ENCODE results near the gene CPSF7.
"Not testable (repeated sequence)": the region's sequence is repeated elsewhere in the genome, so short reads cannot be mapped to it uniquely, and the experiment has no call there.

Gene CPSF7

DNA sequence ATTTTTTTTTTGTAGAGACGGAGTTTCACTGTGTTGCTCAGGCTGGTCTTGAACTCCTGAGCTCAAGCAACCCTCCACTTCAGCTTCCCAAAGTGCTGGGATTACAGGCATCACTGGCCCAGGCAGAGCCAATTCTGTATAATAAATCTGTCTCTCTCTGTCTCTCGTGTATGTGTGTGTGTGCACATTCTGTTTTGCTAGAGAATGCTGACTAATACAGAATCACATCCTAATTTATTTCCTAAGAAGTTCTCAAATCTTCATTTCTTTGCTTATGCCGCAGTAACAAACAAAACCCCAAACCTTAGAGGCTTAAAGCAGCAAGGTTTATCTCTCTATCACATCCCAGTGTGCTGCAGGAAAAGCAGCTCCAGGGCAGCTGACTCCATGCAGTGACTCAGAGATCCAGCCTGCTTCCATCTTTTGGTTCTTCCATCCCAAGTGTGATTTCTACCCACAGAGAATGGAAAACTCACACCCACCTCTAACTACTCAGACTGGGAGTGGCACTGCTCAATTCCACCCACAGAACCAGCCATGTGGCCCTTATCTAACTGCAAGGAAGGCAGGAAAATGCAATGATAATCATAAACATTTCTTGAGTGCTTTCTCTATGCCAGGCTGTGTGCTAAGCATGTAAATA is 43.7 kb upstream of the CPSF7 start:
- DNase-seq (ENCODE audit: low read depth) = no peak
- TF ChIP-seq, protein P1, sequence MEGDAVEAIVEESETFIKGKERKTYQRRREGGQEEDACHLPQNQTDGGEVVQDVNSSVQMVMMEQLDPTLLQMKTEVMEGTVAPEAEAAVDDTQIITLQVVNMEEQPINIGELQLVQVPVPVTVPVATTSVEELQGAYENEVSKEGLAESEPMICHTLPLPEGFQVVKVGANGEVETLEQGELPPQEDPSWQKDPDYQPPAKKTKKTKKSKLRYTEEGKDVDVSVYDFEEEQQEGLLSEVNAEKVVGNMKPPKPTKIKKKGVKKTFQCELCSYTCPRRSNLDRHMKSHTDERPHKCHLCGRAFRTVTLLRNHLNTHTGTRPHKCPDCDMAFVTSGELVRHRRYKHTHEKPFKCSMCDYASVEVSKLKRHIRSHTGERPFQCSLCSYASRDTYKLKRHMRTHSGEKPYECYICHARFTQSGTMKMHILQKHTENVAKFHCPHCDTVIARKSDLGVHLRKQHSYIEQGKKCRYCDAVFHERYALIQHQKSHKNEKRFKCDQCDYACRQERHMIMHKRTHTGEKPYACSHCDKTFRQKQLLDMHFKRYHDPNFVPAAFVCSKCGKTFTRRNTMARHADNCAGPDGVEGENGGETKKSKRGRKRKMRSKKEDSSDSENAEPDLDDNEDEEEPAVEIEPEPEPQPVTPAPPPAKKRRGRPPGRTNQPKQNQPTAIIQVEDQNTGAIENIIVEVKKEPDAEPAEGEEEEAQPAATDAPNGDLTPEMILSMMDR (conservative IDR thresholded peaks at IDR 0.05; ENCODE audit: low read depth, low read length) = no peak

DNA sequence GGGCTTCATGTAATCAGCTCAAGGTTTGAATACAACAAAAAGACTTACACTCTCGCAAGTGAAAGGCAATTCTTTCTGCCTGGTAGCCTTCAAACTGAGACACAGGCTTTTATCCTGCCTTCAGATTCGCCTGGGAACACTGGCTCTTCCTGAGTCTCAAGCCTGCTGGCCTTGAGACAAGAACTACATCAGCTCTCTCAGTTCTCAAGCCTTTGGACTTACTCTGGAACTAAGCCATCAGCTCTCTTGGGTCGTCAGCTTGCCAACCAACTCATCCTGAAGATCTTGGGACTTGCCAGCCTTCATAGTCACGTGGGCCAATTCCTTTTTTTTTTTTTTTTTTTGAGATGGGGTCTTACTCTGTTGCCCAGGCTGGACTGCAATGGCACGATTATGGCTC is 43.1 kb upstream of the CPSF7 start:
- no peak overlapping the region for H3K4me3 ChIP-seq (ENCODE audit: low read depth, low read length)
- no peak for DNase-seq (ENCODE audit: low read depth)
- TF ChIP-seq, protein P1 (conservative IDR thresholded peaks at IDR 0.05; ENCODE audit: low read depth, low read length) = no peak

More for the DNA sequence above, 43.7 kb upstream of the CPSF7 start:
- H3K4me3 ChIP-seq (ENCODE audit: low read depth, low read length) = no peak overlapping the region

DNA sequence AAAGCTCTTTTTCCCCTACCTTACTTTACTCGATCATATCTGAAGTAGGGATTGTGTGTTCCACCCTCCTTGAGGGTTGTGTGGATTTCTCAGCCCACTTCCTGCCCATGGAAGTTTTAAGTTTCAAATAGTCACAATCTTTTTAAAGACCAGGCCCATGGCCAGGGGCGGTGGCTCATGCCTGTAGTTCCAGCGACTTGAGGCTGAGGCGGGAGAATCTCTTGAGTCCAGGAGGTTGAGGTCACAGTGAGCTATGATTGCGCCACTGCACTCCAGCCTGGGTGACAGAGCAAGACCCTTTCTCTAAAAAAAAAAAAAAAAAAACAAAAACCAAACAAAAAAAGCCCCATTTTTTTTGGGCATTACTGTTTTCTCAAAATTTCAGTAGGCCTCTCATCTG is 42.5 kb upstream of the CPSF7 start:
- no peak overlapping the region for H3K4me3 ChIP-seq (ENCODE audit: low read depth, low read length)
- TF ChIP-seq, protein P1 (conservative IDR thresholded peaks at IDR 0.05; ENCODE audit: low read depth, low read length) = no peak

DNA sequence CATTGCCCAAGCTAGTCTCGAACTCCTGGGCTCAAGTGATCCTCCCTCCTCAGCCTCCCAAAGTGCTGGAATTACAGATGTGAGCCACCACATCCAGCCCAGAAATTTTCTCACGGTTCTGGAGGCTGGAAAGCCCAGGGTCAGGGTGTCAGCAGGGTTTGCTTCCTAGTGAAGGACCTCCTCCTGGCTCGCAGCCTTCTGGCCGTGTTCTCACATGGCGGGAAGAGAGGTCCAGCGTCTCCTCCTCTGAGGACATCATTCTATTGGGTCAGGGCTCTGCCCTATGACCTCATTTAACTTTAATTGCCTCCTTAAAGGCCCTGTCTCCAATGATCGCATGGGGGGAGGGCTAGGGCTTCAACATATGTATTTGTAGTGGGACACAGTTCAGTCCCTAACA is 38.2 kb upstream of the CPSF7 start:
- TF ChIP-seq, protein P1 (conservative IDR thresholded peaks at IDR 0.05; ENCODE audit: low read depth, low read length) = no peak
- no peak for DNase-seq (ENCODE audit: low read depth)
- H3K4me3 ChIP-seq (ENCODE audit: low read depth, low read length) = no peak overlapping the region

More for the DNA sequence above, 42.5 kb upstream of the CPSF7 start:
- DNase-seq (ENCODE audit: low read depth) = no peak

DNA sequence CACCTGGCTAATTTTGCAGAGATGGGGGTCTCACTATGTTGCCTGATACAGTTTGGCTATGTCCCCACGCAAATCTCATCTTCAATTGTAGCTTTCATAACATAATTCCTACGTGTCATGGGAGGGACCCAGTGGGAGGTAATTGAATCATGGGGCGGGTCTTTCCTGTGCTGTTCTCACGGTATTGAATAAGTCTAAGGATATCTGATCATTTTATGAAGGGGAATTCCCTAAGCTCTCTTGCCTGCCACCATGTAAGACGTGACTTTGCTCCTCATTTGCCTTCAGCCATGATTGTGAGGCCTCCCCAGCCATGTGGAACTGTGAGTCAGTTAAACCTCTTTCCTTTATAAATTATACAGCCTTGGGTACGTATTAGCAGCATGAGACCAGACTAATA is 37.8 kb upstream of the CPSF7 start:
- not testable (repeated sequence) for DNase-seq (ENCODE audit: low read depth); H3K4me3 ChIP-seq (ENCODE audit: low read depth, low read length)

DNA sequence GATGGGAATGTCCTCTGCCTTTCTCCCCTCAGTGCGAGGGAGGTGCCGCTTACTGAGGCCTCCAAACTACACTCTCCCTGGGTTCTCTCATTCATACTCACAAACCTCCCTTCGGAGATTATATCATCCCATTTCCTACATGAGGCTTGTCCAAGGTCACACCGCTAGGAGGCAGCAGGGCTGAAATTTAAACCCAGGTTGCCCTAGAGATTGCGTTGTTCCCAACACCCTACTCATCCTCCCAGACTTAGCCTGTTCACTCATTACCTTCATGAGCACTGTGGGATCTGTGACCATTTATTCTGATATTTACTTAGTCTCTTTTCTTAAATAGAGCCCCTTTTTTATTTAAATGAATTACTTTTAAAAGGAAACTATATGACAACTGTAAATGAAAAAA is 31.2 kb upstream of the CPSF7 start:
- TF ChIP-seq, protein P1 (conservative IDR thresholded peaks at IDR 0.05; ENCODE audit: low read depth, low read length) = peak; percentile 27
- no peak overlapping the region for H3K4me3 ChIP-seq (ENCODE audit: low read depth, low read length)

DNA sequence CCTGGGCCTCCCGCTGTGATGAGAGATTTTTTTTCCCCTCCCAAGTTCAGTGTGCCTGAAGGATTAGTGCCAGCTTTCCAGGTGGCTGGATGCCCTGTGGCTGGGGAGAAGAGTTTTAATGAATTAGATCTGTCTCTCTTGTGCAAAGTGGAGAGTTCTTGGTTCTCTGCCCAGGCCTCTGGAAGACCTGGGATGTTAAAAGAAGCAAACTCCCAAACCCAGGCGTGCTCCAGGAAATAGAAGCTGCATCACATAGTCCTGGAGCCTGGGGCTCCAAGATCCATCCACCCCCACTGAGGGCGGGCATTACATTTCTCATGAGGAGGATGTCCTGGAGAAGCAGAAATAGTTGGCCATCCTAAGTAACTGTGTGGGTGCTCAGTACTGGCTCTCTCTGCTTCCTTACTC is 30.7 kb upstream of the CPSF7 start:
- DNase-seq (ENCODE audit: low read depth) = no peak
- no peak overlapping the region for H3K4me3 ChIP-seq (ENCODE audit: low read depth, low read length)
- TF ChIP-seq, protein P1 (conservative IDR thresholded peaks at IDR 0.05; ENCODE audit: low read depth, low read length) = no peak

More for the DNA sequence above, 31.2 kb upstream of the CPSF7 start:
- no peak for DNase-seq (ENCODE audit: low read depth)

Data from choroid plexus epithelial cell (primary cell).